ENCODE results near the gene CRTAC1.

CRTAC1 gene, protein sequence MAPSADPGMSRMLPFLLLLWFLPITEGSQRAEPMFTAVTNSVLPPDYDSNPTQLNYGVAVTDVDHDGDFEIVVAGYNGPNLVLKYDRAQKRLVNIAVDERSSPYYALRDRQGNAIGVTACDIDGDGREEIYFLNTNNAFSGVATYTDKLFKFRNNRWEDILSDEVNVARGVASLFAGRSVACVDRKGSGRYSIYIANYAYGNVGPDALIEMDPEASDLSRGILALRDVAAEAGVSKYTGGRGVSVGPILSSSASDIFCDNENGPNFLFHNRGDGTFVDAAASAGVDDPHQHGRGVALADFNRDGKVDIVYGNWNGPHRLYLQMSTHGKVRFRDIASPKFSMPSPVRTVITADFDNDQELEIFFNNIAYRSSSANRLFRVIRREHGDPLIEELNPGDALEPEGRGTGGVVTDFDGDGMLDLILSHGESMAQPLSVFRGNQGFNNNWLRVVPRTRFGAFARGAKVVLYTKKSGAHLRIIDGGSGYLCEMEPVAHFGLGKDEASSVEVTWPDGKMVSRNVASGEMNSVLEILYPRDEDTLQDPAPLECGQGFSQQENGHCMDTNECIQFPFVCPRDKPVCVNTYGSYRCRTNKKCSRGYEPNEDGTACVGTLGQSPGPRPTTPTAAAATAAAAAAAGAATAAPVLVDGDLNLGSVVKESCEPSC

DNA sequence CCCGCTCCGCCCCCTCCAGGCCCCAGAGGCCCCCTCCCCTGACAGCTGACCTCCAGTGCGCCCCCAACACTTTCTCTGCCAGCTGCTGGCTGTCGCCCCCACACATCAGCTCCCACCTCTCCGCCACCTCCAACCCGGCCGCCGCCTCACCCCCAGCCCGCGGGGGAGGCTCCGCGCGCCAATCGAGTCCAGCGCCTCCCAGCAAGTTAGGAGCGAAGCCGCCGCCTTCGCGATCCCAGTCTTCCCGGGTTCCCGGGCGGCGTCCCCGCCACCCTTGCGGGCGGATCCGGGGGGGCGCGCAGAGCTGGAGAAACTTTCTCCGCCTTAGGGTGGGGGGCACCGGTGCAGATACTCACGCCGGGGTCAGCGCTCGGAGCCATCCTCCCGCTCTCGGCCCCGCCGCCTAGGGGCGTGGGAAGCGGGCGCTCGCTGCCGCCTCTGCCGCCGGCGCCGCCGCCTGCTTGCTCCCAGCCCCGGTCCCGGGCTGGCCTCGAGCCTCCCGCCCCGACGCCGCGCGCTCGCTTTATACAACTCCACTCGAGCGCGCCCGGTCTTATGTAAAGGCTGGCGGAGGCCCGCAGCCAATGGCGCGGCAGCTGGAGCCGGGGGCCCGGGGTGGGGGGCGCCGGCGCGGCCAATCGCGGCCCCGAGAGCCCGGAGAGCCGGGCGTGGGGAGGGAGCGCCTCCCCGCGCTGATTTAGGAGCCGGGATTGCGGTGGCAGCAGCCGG, at the start of gene CRTAC1:
Gene CRTAC1 (minus strand): TSS at position 529 of the 729 bp plus-strand sequence. CDS start 149 bp downstream, at position 380.
- no peak for DNase-seq (ENCODE audit: low read depth)

DNA sequence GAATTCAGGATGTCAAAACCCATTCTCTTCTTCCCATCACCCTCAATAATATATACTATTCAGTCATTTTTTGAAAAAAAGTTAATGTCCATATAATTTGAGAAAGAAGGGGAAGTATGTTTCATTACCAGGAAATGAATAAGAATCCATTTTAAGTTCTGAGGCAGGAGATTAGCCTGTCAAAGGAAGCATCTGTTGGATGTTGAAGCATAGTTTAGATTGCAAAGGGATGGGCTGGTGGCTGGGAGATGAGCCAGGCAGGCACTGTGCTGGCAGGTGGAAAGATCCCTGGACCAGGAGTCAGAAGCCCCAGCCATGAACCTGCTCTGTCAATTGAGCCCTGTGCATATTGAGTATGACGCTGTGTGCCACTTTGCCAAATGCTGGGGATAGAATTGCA, 48.4 kb upstream of the CRTAC1 start:
- no peak for DNase-seq (ENCODE audit: low read depth)

- no peak for DNase-seq (ENCODE audit: low read depth)
Measured at GRCh38 chr10:98077223-98077622, 46.8 kb upstream of the CRTAC1 start.

DNA sequence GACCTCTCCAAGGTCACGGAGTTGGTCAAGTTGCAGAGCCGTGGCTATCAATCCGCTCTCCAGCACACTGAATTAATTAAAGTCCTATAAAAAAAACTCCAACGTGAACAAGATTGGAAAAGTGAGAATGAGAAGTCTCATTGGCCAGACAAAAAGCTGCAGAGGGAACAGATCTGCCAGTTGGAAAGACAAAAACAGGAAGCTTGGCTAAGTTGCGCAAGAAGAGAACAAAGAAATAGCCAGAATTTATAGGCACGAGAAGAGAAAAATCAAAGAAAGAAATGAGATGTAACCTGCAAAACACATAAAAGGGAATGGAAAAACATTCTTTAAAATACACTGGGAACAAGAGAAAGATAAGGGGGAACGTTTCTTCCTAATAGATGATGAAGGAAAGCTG, 45.7 kb upstream of the CRTAC1 start:
- DNase-seq (ENCODE audit: low read depth): no peak

- DNase-seq (ENCODE audit: low read depth): no peak
Measured at GRCh38 chr10:98074315-98074911, 44.0 kb upstream of the CRTAC1 start.

DNA sequence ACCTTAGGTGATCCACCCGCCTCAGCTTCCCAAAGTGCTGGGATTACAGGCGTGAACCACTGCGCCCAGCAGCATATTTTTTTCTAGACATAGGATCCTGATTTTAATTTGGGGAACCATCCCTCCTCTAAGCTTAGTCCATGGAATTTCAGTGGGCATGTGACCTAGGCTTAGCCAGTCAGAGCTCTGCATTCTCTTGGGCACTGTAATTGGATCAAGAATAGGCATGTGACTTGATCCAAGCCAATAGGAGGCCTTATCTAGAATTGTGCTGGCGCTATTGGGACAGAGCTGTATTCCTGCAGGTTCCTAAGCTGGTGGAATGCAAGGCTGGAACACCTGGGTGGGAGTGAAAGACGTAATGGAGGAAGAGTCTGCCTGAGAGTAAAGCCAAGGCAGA, 36.7 kb upstream of the CRTAC1 start:
- DNase-seq (ENCODE audit: low read depth): no peak

DNA sequence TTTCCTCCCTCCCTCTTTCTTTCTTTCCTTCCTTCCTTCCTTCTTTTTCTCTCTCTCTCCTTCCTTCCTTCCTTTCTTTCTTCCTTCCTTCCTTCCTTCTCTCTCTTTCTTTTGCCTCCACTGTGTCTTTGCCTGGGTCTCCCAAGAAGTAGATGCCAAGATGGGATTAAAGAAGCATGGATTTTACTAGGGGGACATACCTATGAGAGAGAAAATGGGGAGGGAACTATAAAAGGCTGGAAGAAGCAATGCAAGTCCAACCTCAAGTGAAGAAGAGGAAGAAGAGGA, 33.3 kb upstream of the CRTAC1 start:
- DNase-seq (ENCODE audit: low read depth): no peak

DNA sequence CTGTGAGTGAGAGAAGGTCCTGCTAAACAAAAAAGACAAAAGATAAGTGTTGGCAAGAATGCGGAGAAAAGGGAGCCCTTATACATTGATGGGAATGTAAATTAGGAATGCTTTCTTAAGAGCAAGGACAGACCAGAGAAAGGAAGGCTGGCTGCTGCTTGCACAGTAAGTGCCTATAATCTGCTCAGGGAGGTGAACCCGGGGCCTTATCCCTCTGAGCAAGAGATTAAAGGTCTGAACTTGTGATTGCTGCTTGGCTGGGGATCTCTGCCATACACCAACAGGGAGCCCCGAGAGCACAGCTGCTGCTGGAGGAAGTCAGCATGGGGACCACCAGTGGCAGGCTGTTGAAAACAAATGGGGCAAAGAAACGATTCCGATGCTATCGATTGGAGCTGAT, 32.0 kb upstream of the CRTAC1 start:
- no peak for DNase-seq (ENCODE audit: low read depth)

DNA sequence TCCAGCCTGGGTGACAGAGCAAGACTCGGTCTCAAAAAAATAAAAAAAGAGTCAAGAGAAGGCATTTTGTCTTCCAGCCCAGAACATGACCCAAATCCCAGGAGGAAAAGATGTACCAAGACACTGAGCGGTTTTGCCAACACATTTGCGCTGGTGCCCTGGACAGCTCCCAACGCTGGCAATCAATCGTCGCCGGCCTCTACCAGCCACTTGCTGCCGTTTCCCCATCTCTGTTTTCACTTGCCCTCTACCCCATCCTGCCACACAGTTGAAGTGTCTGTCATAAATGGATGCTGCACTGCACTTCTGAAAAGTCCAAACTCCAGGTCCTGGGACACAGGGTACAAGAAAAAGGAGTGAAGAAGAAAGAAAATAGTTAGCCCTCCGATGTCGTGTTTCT, 29.7 kb upstream of the CRTAC1 start:
- DNase-seq (ENCODE audit: low read depth): no peak

DNA sequence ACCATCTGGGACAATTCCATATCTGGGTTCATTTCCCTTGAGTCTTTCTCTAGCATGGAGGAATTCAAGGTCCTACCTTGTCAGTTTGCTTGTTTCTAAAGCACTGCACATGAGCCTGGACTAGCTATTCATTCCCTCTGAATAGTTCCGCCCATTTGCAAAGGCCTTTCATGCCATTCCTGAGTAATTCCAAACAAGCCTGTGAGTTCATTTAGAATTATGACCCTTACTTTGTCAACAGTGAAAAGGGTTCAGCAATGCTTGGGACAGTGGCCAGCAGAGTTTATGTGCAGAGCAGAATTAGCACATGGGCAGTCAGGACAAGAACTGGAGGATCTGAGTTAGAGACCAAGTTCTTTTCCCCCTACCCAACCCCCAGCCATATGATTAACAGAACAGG, 27.9 kb upstream of the CRTAC1 start:
- no peak for DNase-seq (ENCODE audit: low read depth)

- no peak for DNase-seq (ENCODE audit: low read depth)
Measured at GRCh38 chr10:98055841-98056516, 25.6 kb upstream of the CRTAC1 start.

- no peak for DNase-seq (ENCODE audit: low read depth)
Measured at GRCh38 chr10:98047009-98047741, 16.8 kb upstream of the CRTAC1 start.

GRCh38 chr10:98045785-98046389, 15.5 kb upstream of the CRTAC1 start:
- DNase-seq (ENCODE audit: low read depth): peak; percentile 41

- peak; percentile 14 for DNase-seq (ENCODE audit: low read depth)
Measured at GRCh38 chr10:98041352-98042043, 11.1 kb upstream of the CRTAC1 start.

- DNase-seq (ENCODE audit: low read depth): no peak
Measured at GRCh38 chr10:98039690-98040381, 9.4 kb upstream of the CRTAC1 start.

- no peak for DNase-seq (ENCODE audit: low read depth)
Measured at GRCh38 chr10:98038288-98038687, 7.9 kb upstream of the CRTAC1 start.

GRCh38 chr10:98035599-98035998, 5.2 kb upstream of the CRTAC1 start:
- no peak for DNase-seq (ENCODE audit: low read depth)

DNA sequence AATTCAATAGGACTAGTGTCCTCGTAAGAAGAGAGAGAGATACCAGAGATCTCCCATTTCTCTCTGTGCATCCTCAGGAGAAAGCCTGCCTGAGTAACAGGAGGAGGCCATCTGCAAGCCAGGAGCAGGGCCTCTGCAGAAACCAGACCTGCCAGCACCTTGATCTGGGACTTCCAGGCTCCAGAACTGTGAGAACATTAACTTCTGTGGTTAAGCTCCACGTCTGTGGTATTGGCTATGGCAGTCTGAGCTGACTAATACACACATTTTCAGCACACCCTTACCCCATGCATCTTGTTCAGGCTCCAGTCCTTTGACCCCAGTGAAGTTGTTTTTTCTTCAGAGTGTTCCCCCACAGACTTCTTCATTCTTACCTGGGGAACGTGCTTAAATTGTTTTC, 3.1 kb upstream of the CRTAC1 start:
- DNase-seq (ENCODE audit: low read depth): no peak

DNA sequence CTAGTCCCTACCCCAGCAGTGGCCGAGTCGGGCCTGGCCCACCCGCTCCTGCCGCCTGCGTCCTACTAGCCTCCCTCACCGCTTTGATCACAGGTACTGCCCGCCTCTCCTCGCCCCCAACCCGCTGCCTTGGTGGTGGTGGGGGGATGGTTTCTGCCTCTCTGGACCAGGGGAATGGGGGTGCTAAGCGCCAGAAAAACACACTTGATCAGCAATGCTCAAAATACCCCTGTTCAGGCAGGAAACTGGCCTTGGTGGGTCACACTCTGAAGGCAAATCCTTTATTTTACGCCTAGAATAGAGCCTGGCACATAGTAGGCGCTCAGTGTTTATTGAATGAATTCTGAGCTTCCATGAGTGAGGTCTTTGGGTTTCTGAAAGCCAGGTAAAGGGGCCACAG, 1.0 kb upstream of the CRTAC1 start:
- no peak for DNase-seq (ENCODE audit: low read depth)

DNA sequence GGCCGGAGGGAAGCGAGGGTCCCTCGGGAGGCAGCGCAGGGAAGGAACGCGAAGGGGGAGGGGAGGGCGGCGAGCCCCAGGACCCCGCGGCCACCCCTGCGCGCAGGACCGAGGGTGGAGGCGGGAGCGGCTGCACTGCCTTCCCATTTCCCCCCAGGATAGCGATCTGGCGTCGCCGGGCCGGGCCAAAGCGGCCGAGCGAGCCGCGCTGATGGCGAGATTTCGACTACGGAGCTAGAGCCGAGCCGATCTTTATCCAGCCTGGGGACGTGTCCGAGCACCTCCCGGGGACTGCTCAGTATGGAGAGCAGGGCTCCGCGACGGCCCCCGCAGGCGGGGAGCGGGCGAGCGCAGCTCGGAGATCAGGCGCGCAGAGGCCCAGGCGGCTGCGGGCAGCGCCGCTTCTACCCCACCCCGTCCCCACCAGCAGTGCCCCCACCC, 590 bp upstream of the CRTAC1 start:
- DNase-seq (ENCODE audit: low read depth): no peak
